Transverse colon (tissue), 4 donors: Measurements from ENCODE around the gene GABRB1.

ENCODE experiments used
- CTCF ChIP-seq, 5 experiments: fragments of 200-600 bp in 3 of 5; fragments of 450-650 bp in 2 of 5; sonication (generic) in 3 of 5; IDR thresholded peaks; 1 replicate in 2 of 5; 2 replicates in 3 of 5; pipeline ENCODE4 v1.5.1; 2016 to 2017; ENCODE audit warnings: antibody characterized with exemption in 5 of 5, inconsistent platforms in 3 of 5, mild to moderate bottlenecking in 2 of 5, moderate library complexity in 1 of 5
- POLR2A ChIP-seq: fragments of 450-650 bp; IDR thresholded peaks from one replicate; pipeline ENCODE4 v1.6.1; 2016; ENCODE audit warnings: antibody characterized with exemption, mild to moderate bottlenecking, moderate library complexity
- POLR2AphosphoS5 ChIP-seq, 3 donors: sonication (generic); formaldehyde crosslinking; IDR thresholded peaks; one replicate each; pipeline ENCODE4 v1.6.1; 2016; ENCODE audit warnings: antibody characterized with exemption in 3 of 3

DNA sequence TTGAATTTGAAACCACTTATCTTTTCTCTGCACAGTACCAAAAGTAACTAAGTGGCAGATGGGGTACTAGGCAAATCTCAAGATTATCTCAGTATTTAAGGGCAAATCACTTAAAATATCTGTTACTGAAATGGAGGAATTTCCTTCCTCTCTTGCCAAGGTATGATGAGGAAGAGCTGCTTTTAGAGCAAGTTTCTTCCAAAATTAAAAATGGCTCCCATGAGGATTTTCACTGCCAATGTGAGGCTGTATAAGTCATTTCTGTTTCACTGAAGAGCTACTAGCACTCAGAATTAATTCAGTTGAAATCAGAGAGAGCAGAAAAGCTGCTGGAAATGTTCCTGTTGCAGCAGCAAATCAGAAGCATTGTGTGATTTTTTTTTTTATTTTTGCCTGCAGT, 43.4 kb downstream of the GABRB1 start:
- TF ChIP-seq POLR2AphosphoS5 (IDR thresholded peaks at IDR 0.05) (no peak), POLR2A (no peak), CTCF (IDR thresholded peaks at IDR 0.05) (no peak)
